GM12878 (cell line): ENCODE measurements around the gene COL9A3. TPM values are rescaled to one million over a fixed set of nuclear protein-coding genes. Genes with fewer than 3 reads are reported as not detected.

Experiments used
- ATAC-seq: fragments of 200-7000 bp; cut with Tn5 transposase; 3 replicates; pipeline ENCODE4 v1.9.1; 2020; ENCODE audit warnings: mild to moderate bottlenecking, moderate library complexity
- BruUV-seq: library from RNA; stranded (reverse); fragments of 400-500 nt; replicated peaks from 2 replicates; lab custom pipeline; 2021; lab: Mats Ljungman, UMichigan
- CTCF ChIA-PET: fragments of 300-600 bp; sonication (Branson Sonifier 250); formaldehyde crosslinking; extraction: SDS; loops from one replicate; lab custom pipeline; 2021; ENCODE audit warnings: inconsistent platforms; lab: Yijun Ruan, JAX
- POLR2A ChIA-PET: fragments of 350-600 bp; formaldehyde crosslinking; extraction: SDS; loops from one replicate; lab custom pipeline; 2021; ENCODE audit warnings: inconsistent platforms; lab: Charles Lee
- RAD21 ChIA-PET: fragments of 300-600 bp; sonication (Branson Sonifier 250); formaldehyde crosslinking; loops from one replicate; lab custom pipeline; 2023; ENCODE audit warnings: antibody characterized with exemption; ENCODE audit not compliant: unreplicated experiment; lab: Charles Lee
- SMC1A ChIA-PET: fragments of 300-600 bp; sonication (Branson Sonifier 250); formaldehyde crosslinking; loops from one replicate; lab custom pipeline; 2023; ENCODE audit not compliant: unreplicated experiment, uncharacterized antibody; lab: Charles Lee
- DNase-seq: peaks from one replicate; pipeline ENCODE4 v3.0.0-alpha.2; 2011; ENCODE audit warnings: low read depth, low spot score
- FAIRE-seq: peaks from 3 replicates; lab custom pipeline; 2011; peaks lifted over from hg19 to GRCh38; lab: Jason Lieb, UNC
- H2AFZ ChIP-seq: 2 replicates; pipeline ENCODE4 v1.6.0; 2011; ENCODE audit warnings: low read depth, low read length, control low read depth; ENCODE audit not compliant: control insufficient read depth
- H3K27ac ChIP-seq: 2 replicates; pipeline ENCODE4 v1.5.1; 2011; ENCODE audit warnings: control low read depth; ENCODE audit not compliant: control insufficient read depth, insufficient read depth
- H3K27me3 ChIP-seq, 2 experiments: replicated peaks in 1 of 2; 2 replicates each; pipeline versions ENCODE4 v1.6.0 to v1.6.1; 2011; ENCODE audit warnings: low read length in 1 of 2; ENCODE audit not compliant: control insufficient read depth in 2 of 2, insufficient read depth in 2 of 2
- H3K36me3 ChIP-seq, 2 experiments: 2 replicates each; pipeline ENCODE4 v1.5.1; 2011; ENCODE audit warnings: low read length in 1 of 2; ENCODE audit not compliant: control insufficient read depth in 2 of 2, insufficient read depth in 2 of 2
- H3K4me1 ChIP-seq: 2 replicates; pipeline ENCODE4 v1.6.1; 2011; ENCODE audit warnings: mild to moderate bottlenecking, low read length, moderate library complexity, mixed read lengths; ENCODE audit not compliant: control insufficient read depth, insufficient read depth
- H3K4me2 ChIP-seq: 2 replicates; pipeline ENCODE4 v1.6.0; 2011; ENCODE audit warnings: control low read depth; ENCODE audit not compliant: control insufficient read depth, insufficient read depth
- H3K4me3 ChIP-seq: fragments of 200-600 bp; sonication (generic); 2 replicates; pipeline ENCODE4 v1.5.1; 2016
- H3K79me2 ChIP-seq: 2 replicates; pipeline ENCODE4 v1.6.0; 2011; ENCODE audit warnings: low read length; ENCODE audit not compliant: control insufficient read depth, insufficient read depth
- H3K9ac ChIP-seq: 2 replicates; pipeline ENCODE4 v1.8.0; 2011; ENCODE audit warnings: low read length, control low read depth, mixed read lengths; ENCODE audit not compliant: control insufficient read depth, insufficient read depth
- H3K9me3 ChIP-seq: replicated peaks from 3 replicates; pipeline ENCODE4 v1.5.1; 2011; ENCODE audit warnings: mild to moderate bottlenecking, low read length; ENCODE audit not compliant: control insufficient read depth, insufficient read depth
- H4K20me1 ChIP-seq: 2 replicates; pipeline ENCODE4 v1.6.0; 2011; ENCODE audit not compliant: control insufficient read depth, insufficient read depth
- CBFB ChIP-seq: IDR thresholded peaks from 2 replicates; pipeline ENCODE4 v1.6.1; 2016; ENCODE audit warnings: antibody characterized with exemption, low read depth
- CREM ChIP-seq: IDR thresholded peaks from 2 replicates; pipeline ENCODE4 v1.6.1; 2014; ENCODE audit warnings: antibody characterized with exemption, low read depth
- E4F1 ChIP-seq: fragments of 450-650 bp; IDR thresholded peaks from 2 replicates; pipeline ENCODE4 v1.6.1; 2018; ENCODE audit warnings: borderline replicate concordance, mild to moderate bottlenecking; ENCODE audit not compliant: partially characterized antibody
- HDAC6 ChIP-seq: fragments of 200-600 bp; sonication (generic); IDR thresholded peaks from one replicate; pipeline ENCODE4 v1.8.0; 2017; ENCODE audit warnings: antibody characterized with exemption; ENCODE audit not compliant: unreplicated experiment
- IKZF1 ChIP-seq: fragments of 450-650 bp; conservative IDR thresholded peaks from 2 replicates; pipeline ENCODE4 v1.6.1; 2017; ENCODE audit warnings: antibody characterized with exemption, mild to moderate bottlenecking
- MLLT1 ChIP-seq: fragments of 450-650 bp; IDR thresholded peaks from 2 replicates; pipeline ENCODE4 v1.6.1; 2016; ENCODE audit warnings: mild to moderate bottlenecking
- MYC ChIP-seq: IDR thresholded peaks from 2 replicates; pipeline ENCODE4 v1.6.1; 2011; ENCODE audit warnings: mild to moderate bottlenecking, low read length, moderate library complexity, inconsistent platforms; ENCODE audit not compliant: insufficient read depth, insufficient replicate concordance, insufficient read length, severe bottlenecking
- POLR2AphosphoS5 ChIP-seq: IDR thresholded peaks from 2 replicates; pipeline ENCODE4 v1.6.1; 2011; ENCODE audit warnings: mild to moderate bottlenecking, low read length, inconsistent platforms
- POU2F2 ChIP-seq: IDR thresholded peaks from 3 replicates; pipeline ENCODE4 v1.6.1; 2011; ENCODE audit warnings: low read depth, mild to moderate bottlenecking, low read length, borderline replicate concordance
- SIX5 ChIP-seq: IDR thresholded peaks from 2 replicates; pipeline ENCODE4 v1.6.1; 2011; ENCODE audit warnings: mild to moderate bottlenecking, low read depth, low read length, moderate library complexity; ENCODE audit not compliant: severe bottlenecking
- SMARCA5 ChIP-seq: fragments of 450-650 bp; IDR thresholded peaks from 2 replicates; pipeline ENCODE4 v1.6.1; 2017; ENCODE audit warnings: mild to moderate bottlenecking
- ZNF592 ChIP-seq: fragments of 450-650 bp; IDR thresholded peaks from 2 replicates; pipeline ENCODE4 v1.6.1; 2017; ENCODE audit warnings: mild to moderate bottlenecking, moderate library complexity
- WGBS: methylation state at CpG from one replicate; pipeline ENCODE4 v1.1.6; 2016; ENCODE audit warnings: low lambda C conversion rate; ENCODE audit not compliant: insufficient replicate concordance, insufficient coverage; ENCODE audit errors: missing lambda C conversion rate; 5-methylcytosine and 5-hydroxymethylcytosine counted together
- in situ Hi-C: fragments of 300-500 bp; cut with MboI; formaldehyde crosslinking; loops from 9 replicates; pipeline ENCODE4 v1.14.3; 2018; ENCODE audit warnings: mixed read lengths
- intact Hi-C: fragments of 100-400 bp; cut with micrococcal nuclease; formaldehyde crosslinking; loops from one replicate; pipeline ENCODE4 v1.14.2; 2022; ENCODE audit not compliant: unreplicated experiment
- polyA plus RNA-seq, 11 experiments: library from polyadenylated mRNA; depleted of rRNA in 4 of 11; unstranded in 6 of 11; stranded (reverse) in 5 of 11; fragments of >200 nt; fragmentation: Nextera tagmentation in 4 of 11; fragmentation: Illumina TruSeq in 1 of 11; extraction: Ambion mirVana in 4 of 11; extraction: Trizol in 1 of 11; gene quantifications; 1 replicate in 1 of 11; 2 replicates in 10 of 11; pipeline versions ENCODE4 v1.2.1 to v1.2.3, GENCODE V29; 2011 to 2016; ENCODE audit warnings: inconsistent platforms in 2 of 11, missing spikeins in 2 of 11, low read depth in 1 of 11
- total RNA-seq, 4 experiments: library from RNA; depleted of rRNA in 3 of 4; stranded (reverse); fragments of >200 nt in 3 of 4; fragmentation: Illumina TruSeq in 1 of 4; extraction: Trizol in 1 of 4; gene quantifications; 2 replicates each; pipeline versions ENCODE4 v1.2.1 to v1.2.3, GENCODE V29; 2013 to 2021

COL9A3 gene
- total and polyA plus RNA-seq, 10 of the 15 experiments (the other 5 are each of a cell fraction or from before 2014, with no cell fraction given): 0.09 to 1.7 (median 0.63) TPM; not detected in 1

- DNase-seq (no peak), ATAC-seq (no peak), FAIRE-seq (no peak)
- Histone ChIP-seq H4K20me1 (no peaks in the 10 kb centered on the region), H3K4me1 (peaks cover 18% of the 10 kb centered on the region), H3K9me3 (no peaks in the 10 kb centered on the region), H3K4me2 (peak overlapping the region; percentile 92), H2AFZ (no peak overlapping the region), H3K4me3 (no peak overlapping the region), H3K27ac (no peak overlapping the region), H3K27me3 (no peaks in the 10 kb centered on the region), H3K9ac (no peak overlapping the region), H3K79me2 (peaks cover 25% of the 10 kb centered on the region), H3K36me3 (peaks cover 12 to 32% of the 10 kb centered on the region in 2 experiments; a peak in 3 of 4 replicates)
- ChIA-PET POLR2A (interaction anchor here (0.6 to 1.6 kb wide), 3 partner anchors 14 to 640 kb away, joined by 3 to 6 read pairs (median 4); no protein-coding TSS in a partner anchor), RAD21 (interaction anchor here (0.8 to 1.6 kb wide), 5 partner anchors 11 to 16 kb away, joined by 3 to 6 read pairs (median 5); partner anchors contain the start of gene MRGBP), CTCF (interaction anchor here (0.5 to 4.4 kb wide), 21 partner anchors 12 to 398 kb away, joined by 3 to 43 read pairs (median 4); partner anchors contain the start of gene MRGBP), SMC1A (interaction anchor here (0.6 to 1.4 kb wide), 6 partner anchors 10 to 398 kb away, joined by 3 to 4 read pairs (median 4); partner anchors contain the start of gene MRGBP)
- WGBS: 83% methylated on average over 23 of the region's 23 CpGs
- intact Hi-C loops: loop anchor here (1.0 to 5.0 kb wide), 3 partner anchors 139 to 305 kb away; no protein-coding TSS in a partner anchor
- no TSS peak for BruUV-seq
- in situ Hi-C loops: no loop called here
- TF ChIP-seq IKZF1 (no peak), POLR2AphosphoS5 (no peak), POU2F2 (no peak), CREM (no peak), CBFB (no peak), MLLT1 (no peak), ZNF592 (no peak), MYC (no peak), SIX5 (no peak), HDAC6 (no peak), E4F1 (no peak), SMARCA5 (no peak)
Measured at GRCh38 chr20:62807444-62808210, 9.2 kb upstream of the COL9A3 start.
